NCI-H345 (cell line): ENCODE results near the gene NR2F1-AS1.
"Not testable (repeated sequence)": the region's sequence is repeated elsewhere in the genome, so short reads cannot be mapped to it uniquely, and the experiment has no call there.

Experiments used
- DNase-seq: peaks from one replicate; lab custom pipeline; 2025; lab: John Stamatoyannopoulos, UW

The NR2F1-AS1 gene

GRCh38 chr5:93576994-93577853 is 3.8 kb downstream of the NR2F1-AS1 start:
- no peak for DNase-seq

GRCh38 chr5:93575461-93576414 is 5.3 kb downstream of the NR2F1-AS1 start:
- DNase-seq = no peak

GRCh38 chr5:93574491-93575305 is 6.3 kb downstream of the NR2F1-AS1 start:
- no peak for DNase-seq

- DNase-seq = no peak
Measured at GRCh38 chr5:93573354-93574351, 7.4 kb downstream of the NR2F1-AS1 start.

- DNase-seq = no peak
Measured at GRCh38 chr5:93572608-93573353, 8.2 kb downstream of the NR2F1-AS1 start.

- DNase-seq = no peak
Measured at GRCh38 chr5:93572101-93572607, 8.9 kb downstream of the NR2F1-AS1 start.

- no peak for DNase-seq
Measured at GRCh38 chr5:93571114-93571949, 9.7 kb downstream of the NR2F1-AS1 start.

GRCh38 chr5:93570294-93571113 is 10.5 kb downstream of the NR2F1-AS1 start:
- no peak for DNase-seq

- no peak for DNase-seq
Measured at GRCh38 chr5:93569300-93570160, 11.5 kb downstream of the NR2F1-AS1 start.

- no peak for DNase-seq
Measured at GRCh38 chr5:93567424-93567823, 13.6 kb downstream of the NR2F1-AS1 start.

GRCh38 chr5:93566091-93566490 is 14.9 kb downstream of the NR2F1-AS1 start:
- no peak for DNase-seq

- no peak for DNase-seq
Measured at GRCh38 chr5:93557021-93557604, 23.9 kb downstream of the NR2F1-AS1 start.

- not testable (repeated sequence) for DNase-seq
Measured at GRCh38 chr5:93549594-93549993, 31.4 kb downstream of the NR2F1-AS1 start.

GRCh38 chr5:93545872-93546271 is 35.1 kb downstream of the NR2F1-AS1 start:
- no peak for DNase-seq

- no peak for DNase-seq
Measured at GRCh38 chr5:93532370-93532769, 48.6 kb downstream of the NR2F1-AS1 start.

GRCh38 chr5:93521815-93522214 is 59.2 kb downstream of the NR2F1-AS1 start:
- DNase-seq = not testable (repeated sequence)
